NCI-H1417 (cell line): ENCODE measurements around the gene LINGO4.
A peak's percentile ranks its signal among the peaks of the same experiment; 100 is the strongest.

Experiments used
- DNase-seq, 3 experiments: peaks; one replicate each; lab custom pipeline; 2025; lab: John Stamatoyannopoulos, UW

The LINGO4 gene

DNA sequence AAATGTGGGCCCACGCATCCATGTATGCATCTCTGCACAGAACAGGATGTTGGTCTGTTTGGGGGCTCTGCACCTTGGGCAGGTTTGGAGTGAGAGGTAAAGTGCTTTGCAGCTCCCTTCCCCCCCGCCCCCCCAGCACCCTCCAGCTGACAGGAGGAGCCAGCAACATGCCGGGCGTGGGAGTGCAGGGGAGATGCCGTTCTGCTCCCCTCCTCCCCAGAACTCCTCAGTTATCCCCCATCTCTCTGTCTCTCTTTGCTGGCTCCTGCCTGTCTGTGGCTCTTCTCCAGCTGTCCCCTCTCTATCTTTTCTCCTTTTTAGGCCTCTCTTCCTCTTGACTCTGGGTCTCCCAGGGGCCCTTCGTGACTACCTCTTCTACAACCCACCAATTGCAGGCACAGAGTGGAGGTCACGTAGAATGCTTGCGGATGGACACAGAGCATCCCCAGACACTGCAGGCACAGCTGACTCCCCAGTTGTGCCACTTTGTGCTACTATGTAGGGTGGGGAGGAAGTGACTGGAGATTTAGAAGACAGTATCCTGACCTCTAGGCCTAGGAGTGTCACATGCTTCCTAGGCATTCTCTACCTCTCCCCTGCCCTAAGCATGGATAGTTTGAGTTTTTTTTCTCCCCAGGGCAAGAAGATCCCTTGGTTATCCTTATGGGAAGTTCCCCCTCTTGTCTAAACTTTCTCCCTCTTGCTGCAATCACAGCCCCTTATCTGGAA, 28.1 kb upstream of the LINGO4 start:
- DNase-seq = no peak

DNA sequence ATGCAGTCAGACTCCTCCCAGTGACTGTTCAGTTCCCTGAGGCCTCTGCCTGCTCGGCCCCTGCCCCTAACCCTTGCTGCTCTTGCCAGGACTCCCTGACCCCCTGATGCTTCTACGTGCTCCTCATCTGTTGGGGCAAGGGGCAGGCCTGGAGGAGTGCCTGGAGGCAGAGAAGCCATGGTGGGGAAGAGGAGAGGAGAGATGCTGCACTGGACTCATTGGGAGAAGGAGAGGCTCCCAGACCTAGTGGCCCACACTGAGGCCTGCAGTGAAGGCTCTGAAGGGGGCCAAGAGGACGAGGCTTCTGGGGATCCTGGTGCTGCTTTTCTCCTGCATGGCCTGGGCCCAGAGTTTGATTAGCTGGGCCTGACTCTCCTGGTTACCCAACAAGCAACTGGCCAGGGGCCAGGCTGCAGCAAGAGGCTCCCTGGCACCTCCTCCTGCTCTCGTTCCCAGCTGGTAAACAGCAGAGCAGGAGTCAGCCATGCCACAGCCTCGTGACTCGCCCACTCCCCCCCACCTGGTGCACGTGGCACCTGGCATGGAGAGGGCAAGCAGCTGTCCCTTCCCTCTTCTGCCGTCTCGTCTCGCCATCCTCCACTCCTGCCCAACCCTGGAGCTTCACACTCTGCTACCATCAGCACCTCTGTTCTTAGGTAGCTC, 27.2 kb upstream of the LINGO4 start:
- peak; percentile 68 to 85 (median 69) for DNase-seq

DNA sequence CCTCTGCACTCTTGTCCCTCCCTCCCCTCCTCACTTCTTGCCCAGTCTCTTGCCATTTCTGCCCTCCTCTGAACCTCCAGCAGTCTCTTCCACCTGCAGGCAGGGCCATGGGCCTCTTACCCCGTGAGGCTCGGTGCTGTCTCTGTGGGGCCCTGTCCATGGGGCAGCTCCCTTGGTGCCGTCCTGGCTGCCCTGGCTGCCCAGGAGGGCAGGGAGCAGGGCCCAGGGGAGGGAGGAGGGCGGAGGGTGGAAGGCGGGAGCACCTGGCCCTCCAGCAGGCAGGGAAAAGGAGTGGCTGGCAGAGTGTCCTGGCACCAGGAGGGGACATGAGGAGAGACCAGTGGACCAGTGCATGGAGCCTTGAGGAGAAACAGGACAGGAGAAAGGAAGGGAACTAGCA, 26.4 kb upstream of the LINGO4 start, which contains the start of gene RORC:
Gene RORC, minus strand, starts transcription at position 198 of the 400 bp plus-strand sequence. Its CDS starts 38 bp downstream, at position 160.
- DNase-seq = peak in 1 of 3 experiments; percentile 38

DNA sequence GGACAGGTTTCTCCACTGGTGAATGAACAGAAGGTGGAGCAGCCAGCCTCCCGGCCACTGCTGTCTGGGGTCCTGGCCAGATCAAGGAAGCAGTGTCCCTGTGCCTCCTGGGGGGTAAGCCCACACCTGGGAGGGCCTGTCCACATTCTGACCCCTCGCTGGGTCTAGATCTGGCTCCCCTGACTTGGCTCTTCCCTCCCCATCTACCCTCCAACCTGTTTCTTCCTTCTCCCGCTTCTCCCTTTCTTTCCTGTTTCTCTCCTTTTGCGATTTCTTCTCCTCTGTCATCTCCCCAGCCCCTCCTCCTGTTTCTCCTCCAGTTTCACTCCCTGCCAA, 26.0 kb upstream of the LINGO4 start:
- no peak for DNase-seq

DNA sequence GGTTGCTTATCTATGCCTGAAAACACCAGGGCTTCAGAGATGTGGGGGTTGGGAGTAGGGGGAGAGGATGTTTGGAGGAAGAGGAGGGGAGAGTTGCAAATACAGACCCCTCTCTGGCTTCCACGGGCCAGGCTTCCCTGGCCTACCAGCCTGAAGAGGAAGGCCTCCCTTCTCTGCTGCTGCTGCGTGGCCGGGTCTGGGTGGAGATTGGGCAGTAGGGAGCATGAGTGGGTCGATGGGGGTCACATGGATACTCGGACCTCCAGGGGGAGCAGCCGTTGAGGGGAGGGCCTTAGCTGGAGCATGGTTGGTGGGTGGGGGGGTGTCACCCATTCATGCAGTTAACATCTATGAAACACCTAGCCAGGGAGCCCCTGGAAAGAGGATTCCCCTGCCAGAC, 24.8 kb upstream of the LINGO4 start:
- no peak for DNase-seq

DNA sequence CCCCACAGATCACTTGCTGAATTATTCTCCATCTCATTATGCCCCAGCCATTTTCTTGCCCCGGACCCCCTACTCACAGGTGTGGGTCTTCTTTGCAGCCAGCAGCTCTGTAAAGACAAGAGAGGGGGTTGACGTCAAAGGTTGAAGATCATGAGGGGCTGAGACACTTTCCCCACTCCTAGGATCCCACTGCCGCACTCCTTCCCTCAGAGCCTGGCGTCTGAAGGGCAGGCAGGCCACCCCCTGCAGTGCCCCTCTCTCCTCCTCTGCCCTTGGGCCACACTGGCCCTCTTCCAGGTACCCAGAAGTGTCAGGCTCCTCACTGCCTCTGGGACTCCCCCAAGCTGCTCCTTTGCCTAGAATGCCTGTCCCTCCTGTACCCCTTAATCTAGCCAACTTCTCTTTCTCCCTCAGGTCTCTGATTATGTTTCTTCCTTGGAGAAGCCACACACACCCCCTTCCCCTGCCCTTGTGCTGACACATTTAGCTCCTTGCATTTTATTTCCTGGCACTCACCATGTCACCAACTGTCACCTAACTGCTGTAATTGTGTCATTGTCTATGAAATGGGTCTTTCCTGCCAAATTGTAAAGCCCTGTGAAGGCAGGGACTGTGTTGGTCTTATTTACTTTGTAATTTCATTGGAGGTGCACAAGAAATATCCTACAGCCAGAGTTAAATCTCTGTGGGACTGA, 24.3 kb upstream of the LINGO4 start:
- peak in 1 of 3 experiments; percentile 14 for DNase-seq

DNA sequence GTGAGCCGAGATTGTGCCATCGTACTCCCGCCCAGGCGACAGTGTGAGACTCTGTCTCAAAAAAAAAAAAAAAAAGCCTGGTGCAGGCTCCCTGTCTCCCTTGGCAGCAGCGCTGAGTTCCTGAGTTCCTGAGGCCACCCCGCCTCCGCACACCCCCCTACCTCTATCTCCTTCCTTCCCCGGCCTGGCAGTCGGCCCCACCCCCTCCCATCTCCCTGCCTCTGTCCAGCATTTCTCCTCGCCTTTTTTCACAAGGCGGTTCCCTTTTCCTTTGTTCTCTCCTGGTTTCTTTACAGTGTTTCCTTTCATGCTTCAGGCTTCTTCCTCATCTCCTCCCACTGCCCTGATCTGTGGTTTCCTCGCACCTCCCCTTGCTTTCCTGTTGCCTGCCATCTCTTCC, 23.7 kb upstream of the LINGO4 start:
- peak in 2 of 3 experiments; percentile 26 to 50 for DNase-seq

DNA sequence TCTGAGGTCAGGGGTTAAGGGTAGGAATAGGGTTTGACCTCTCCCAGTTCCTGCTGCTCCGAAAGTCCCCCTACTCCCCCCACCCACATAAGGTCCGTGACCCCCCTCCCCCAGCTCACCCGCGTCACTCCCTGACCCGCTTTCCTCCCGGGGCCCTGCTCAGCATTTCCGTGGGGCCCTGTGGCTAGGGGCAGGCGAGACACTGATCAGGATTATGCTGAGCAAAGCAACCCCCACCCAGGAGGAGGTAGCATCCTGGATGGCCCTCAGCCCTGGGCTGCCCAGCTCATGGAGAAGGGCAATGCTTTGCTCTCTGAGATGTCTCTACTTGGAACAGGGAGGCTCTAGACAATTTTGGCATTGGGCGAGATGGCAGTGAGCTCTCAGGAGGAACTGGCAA, 22.6 kb upstream of the LINGO4 start:
- no peak for DNase-seq

DNA sequence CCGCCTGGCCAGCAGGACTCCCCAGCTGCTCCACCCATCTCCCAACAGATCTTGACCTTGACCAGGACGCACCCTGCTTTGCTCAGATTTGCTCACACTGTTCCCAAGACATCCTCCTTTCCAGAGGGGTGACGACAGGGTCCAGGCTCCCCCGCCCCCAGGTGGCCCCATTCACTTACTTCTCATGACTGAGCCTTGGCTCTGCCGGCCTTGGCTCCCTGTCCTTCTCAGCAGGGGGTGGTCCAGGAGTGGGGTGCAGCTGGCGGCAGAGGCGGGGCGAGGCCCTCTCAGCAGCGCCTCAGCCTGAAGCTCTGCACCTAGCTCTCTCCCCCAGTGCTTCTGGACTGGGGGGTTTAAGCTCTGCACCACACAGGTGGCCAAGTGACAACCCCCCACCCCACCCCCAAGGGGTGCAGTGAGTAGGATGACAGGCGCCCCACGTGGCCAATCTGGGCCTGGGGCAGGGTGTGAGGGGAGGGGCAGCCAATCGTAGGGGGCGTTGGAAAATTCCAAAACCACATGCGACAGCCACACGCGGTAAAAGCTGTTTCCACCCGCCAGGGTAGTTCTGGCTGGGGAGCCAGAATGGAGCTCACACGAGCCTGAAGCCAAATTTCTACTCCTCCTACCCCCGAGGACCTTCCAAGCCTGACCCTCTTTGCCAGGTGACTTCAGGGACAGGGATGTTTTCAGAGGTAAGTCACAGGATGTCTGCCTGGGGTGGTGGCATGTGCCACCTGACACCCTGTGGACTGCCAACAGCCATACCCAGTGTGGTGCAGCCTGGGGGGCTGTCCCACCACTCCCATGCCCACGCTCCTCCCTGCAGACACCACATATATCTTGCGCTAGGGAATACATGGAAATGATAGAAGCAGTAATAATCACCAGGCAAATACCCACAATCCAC, 20.8 kb upstream of the LINGO4 start:
- DNase-seq = no peak

DNA sequence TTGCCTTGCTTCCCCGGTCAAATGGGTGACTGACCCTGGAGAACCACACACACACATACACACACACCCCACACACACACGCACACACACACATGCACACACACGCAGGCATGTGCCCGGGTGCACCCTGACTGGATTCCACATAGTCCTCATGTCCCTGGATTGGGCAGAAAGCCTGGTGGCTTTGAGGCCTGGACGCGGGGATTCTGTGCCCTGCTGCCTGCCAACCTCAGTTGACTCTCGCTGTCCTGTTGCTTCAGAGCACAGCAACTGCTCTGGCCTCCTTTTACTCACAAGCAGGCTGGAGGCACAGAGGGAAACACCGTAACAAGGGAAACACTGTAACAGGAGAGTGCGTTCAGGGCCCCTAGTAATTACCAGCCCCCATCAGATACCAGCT, 20.0 kb upstream of the LINGO4 start:
- no peak for DNase-seq

DNA sequence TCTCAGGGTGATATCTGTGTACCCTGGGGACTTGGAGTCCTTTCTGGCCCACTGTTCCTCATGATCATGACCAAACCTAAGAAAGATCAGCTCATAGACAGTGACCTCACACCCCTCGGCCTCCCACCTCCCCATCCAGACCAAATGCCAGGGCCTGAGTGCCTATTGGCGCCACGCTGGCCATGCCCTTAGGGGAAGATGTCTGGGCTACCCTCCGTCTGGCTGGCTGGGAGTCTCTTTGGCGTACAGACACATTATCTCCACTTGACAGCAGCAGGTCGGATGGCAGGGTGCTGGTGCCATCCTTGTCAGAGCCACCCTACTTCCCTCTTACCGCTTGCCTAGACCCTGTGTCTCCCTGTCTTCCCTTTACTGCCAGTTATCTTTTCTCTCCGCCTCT, 18.0 kb upstream of the LINGO4 start:
- DNase-seq = no peak

DNA sequence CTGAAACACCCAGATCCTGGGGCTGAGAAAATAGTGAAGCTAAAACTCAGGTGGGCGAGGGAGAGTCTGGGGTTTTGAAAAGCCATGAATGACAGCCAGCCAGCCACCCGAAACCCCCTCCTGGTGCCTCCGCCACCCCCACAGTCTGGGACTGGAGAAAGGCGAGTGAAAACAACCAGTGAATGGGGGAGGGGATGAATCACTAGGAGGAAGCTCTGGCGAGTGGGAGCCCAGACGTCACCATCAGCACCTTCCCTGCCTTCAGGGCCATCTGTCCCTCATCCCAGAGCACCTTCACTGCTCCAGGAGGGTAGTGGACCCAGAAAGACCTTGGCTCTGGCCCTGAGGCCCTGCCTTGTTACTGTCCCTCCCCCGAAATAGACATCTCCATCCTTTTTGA, 17.2 kb upstream of the LINGO4 start:
- no peak for DNase-seq

DNA sequence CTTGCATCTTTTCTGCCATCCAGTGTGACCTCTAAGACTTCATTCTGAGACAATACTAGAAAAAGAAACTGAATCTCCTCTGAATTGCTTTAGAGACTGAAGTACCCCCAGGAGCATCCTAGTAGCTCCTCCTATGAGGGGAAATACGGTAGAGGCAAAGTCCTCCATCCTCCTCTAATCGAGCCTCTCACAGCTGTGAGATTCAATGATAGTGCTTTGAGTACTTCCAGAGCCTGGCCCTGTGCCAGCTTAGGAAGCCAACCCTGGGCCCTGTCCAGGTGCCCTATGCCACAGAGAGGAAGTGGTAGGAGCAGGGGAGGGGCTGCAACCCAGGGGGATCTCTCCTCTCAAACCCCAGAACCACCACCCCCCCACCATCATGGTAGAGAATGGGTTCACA, 15.7 kb upstream of the LINGO4 start:
- DNase-seq = peak; percentile 25 to 85 (median 72)

DNA sequence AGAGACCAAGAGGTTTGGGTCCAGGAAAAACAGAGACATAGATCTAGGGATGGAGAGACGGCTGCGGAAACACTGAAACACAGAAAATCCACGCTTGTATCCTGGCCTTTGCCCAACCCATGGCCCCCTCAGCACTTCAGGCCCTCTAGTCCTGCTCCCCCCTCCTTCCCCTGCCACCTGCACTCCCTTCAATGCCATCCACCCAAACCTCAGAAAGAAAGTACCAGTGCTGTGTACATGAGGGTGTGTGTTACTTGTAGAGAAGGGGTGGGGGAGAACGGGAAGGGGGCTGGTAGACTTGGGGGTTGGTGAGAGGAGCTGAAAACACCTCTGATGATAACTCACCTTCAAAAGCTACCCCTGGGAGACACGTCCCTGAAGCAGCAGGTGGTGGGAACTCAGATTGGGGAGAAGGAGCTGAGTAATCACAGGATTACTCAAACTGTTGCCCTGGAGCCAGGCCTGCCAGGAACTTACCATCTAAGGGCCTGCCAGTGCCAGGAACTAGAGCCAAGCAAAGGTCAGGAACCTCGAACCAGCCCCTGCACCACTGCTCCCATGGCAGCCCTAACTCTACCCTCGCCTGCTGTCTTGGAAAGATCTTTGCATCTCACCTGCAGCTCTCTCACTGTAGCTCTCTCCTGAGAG, 14.9 kb upstream of the LINGO4 start:
- no peak for DNase-seq

DNA sequence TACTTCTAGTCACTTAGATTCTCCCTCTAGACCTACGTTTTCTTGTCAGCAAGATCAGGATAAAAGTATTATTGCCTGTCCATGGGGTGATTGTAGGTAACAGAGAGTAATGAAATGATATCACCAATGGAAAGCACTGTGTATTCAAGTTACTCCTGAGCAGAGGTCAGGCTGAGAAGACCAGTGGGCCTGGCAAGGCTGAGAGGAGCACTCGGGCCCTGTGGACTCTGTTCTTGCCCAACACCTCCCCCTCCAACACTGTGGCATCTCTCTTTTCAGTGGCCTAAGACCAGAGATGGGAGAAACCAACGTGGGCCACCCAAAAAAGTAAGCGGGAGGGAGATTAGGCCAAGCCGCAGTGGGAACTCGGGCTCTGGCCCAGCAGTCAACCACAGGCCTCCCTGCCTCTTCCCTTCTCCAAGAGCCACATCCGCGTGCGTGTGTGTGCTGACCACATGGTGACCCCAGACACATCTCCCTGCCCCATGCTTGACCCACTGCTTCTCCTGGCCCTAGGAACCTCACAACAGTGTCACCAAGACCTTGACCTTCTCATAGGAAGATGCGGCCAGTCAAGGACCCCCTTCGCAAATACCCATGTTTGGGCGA, 14.1 kb upstream of the LINGO4 start:
- DNase-seq = no peak

DNA sequence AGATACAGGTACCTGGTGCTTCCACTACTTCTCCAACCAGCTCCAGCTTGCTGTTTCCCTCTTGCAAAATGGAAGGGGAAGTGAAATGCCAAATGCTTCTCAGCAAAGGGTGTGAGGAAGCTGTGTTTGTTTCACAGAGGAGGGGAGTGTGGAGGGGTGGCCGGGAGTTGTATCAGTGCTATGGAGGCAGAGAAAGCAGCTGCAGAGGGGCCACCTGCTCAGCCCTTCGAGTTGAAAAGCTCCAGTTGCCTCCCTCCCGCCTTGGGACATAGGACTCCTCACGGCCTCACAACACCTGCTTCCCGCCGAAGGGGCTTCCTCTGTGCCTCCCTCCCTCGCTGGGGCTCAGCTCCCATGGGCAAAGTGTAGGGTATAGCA, 12.1 kb upstream of the LINGO4 start:
- peak in 2 of 3 experiments; percentile 43 to 60 for DNase-seq

DNA sequence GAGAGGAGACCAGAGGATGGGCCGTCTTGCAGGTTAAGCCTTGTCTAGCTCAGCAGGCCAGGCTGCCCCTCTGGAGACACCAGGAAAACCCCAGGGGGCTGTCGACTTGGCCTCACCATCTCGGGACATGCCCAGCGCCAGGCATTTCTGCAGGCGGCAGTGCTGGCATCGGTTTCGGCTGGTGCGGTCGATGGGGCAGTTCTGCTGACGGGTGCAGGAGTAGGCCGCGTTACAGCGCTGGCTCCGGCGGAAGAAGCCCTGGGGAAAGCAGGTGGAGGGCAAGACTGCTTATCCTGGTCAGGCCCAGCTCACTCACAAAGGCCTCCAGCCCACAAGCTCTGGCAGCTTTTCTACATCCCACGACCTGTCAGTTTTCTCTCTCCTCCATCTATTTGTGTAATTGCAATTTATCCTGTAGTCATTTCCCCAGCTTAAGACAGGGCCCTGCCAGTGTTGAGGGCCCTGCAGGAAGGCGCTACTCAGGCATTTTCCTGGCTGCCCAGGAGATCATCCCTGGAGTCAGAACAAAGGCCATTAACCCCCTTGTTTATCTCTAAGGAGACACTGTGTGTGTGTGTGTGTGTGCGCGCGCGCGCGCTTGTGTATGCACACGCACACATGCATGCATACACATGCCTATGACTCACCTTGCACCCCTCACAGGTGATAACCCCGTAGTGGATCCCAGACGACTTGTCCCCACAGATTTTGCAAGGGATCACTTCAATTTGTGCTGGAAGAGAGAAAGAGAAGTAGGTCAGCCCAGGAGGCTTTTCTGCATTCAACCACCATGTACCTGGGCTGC, 11.5 kb upstream of the LINGO4 start:
- DNase-seq = peak in 2 of 3 experiments; percentile 43 to 60

DNA sequence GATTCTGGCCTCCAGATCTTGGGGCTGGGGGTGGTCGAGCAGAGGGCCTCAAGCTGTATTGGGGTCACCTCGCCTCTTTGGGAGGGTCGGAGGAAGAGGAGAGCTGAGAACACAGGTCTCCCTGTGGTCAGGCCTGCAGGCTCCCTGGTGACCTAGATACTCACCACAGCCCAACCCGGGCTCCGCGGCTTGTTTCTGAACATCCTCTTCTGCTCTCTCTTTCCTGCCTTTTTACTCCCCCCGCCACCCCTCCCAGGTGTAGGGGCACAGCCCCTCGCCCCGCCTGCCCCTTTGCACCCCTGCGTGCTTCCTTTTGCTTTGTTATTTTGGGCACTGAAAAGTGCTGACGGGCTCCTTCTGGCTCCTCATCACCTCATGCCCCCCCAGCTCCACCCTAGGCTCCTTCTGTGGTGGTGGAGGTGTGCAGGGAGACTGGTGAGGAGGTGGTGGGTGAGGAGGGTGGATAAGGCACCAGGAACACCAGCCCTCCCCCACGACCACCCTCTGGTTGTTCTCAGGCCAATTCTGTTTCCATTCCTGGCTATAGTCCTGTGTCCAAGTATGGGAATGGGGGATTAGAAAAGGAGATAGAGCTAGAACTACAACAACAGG, 10.6 kb upstream of the LINGO4 start:
- DNase-seq = no peak

DNA sequence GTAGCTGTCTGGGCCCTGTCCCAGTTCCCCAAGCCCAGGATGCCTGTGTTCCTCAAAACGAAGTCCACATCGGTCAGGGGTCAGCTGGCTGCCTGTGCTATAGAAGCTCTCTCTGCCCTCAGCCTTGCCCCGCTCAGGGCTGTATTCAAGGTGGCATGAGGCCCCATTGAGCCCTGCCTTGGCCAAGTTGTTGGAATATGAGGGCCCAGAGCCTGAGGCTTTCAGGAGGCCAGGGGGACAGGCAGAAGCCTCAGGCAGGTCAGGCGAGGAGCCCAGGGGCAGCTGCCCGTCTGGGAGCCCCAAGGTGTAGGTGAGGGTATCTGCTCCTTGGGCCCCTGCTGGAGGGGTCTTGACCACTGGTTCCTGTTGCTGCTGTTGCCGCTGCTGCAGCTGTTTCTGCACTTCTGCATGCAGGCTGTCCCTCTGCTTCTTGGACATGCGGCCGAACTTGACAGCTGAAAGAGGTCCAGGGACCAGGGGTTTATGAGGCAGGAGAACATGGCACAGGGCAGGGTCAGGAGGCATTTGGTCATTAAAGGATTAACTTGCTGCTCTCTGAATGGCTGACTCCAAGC, 9.8 kb upstream of the LINGO4 start:
- DNase-seq = no peak
